ENCODE results near the gene NR1D1. TPM values are rescaled to one million over a fixed set of nuclear protein-coding genes. Genes with fewer than 3 reads are reported as not detected.

The NR1D1 gene
- total RNA-seq, 2 experiments from 2014 or later, result 6.7 to 7.3 TPM

DNA sequence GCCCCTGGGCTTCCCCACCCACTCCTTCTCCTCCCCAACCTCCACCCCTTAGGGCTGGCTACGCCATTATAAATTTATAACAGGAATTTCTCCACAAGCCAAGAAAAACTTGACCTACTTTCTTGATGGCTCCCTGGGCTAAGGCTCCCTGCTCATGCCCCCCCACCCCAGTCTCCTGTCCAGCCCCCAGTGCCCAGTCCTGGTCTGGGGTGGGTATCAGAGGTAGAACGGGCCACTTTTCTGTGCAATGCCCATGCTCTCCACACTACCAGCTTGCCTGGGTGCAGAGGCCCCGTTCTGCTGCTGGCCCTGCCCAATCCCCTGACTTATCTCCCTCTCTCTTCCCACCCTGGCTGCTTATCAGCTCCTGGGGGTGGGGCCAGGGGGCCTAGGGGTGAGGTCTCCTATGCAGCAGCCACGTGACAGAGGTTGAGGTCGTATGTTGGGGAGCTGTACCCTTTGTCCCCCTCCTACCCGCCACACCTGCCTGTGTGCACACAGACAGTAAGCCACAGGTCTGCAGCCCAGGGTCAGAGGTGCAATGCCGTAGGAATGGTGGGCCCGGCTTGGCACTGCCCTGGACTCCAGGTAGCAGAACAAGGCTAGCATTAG is 27.5 kb downstream of the NR1D1 start:
- CTCF ChIA-PET, result interaction anchor here (0.8 to 5.2 kb wide), 6 partner anchors 8 to 96 kb away, joined by 3 to 156 read pairs (median 10); partner anchors contain the start of genes MED24 and THRA
- Mint-ChIP-seq H3K36me3 (no peaks in the 10 kb centered on the region), H3K4me1 (ENCODE audit: low read depth) (peaks cover 41% of the 10 kb centered on the region), H3K27ac (no peak overlapping the region), H3K9me3 (no peaks in the 10 kb centered on the region), H3K27me3 (no peaks in the 10 kb centered on the region), H3K4me3 (no peak overlapping the region)
- POLR2A ChIA-PET, result no interaction called here
- DNase-seq, result no peak
- intact Hi-C loops (cut with micrococcal nuclease), result no loop called here

- Mint-ChIP-seq H3K9me3 (no peaks in the 10 kb centered on the region), H3K27me3 (no peaks in the 10 kb centered on the region), H3K27ac (no peak overlapping the region), H3K4me1 (ENCODE audit: low read depth) (peaks cover 45% of the 10 kb centered on the region), H3K36me3 (no peaks in the 10 kb centered on the region), H3K4me3 (no peak overlapping the region)
- POLR2A ChIA-PET, result no interaction called here
- DNase-seq, result no peak
- intact Hi-C loops (cut with micrococcal nuclease), result no loop called here
- CTCF ChIA-PET, result interaction anchor here (1.3 to 5.2 kb wide), 2 partner anchors 13 to 14 kb away, joined by 7 to 84 read pairs; no protein-coding TSS in a partner anchor
Observed at GRCh38 chr17:40072040-40072734, 28.2 kb downstream of the NR1D1 start.

DNA sequence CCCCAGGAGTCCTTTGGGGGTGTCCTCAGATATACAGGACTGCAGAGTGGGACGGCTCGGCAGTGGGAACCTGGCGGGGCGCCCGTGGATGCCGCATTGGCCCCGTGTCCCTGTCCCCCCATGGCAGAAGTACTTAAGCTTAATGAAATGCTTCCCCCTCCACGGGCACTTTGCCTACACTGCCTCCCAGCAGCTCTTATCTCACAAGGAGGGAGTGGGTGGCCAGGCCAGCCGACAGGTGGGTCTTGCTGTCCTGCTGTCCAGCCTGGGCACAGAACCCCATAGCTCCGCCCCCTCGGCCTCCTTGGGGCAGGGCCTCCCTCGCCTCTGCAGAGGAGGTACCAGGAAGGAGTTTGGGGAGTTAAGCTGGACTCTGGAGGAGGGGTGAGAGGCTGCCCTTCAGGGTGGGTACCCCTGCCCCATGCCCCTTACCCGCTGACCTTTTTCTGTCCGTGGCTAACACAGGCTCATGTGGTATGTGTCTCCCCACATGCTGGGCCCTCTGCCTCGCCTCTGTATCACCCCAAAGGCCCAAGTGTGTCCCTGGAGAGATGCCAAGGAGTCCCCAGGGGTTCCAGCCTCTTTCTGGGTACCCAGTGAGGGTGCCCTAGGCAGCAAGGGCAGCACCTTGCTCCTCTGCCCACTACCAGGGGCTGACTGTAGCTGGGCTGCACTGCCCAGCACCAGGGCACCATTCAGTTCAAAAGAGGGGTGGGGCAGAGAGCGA is 28.9 kb downstream of the NR1D1 start:
- intact Hi-C loops (cut with micrococcal nuclease), result no loop called here
- no peaks in the 10 kb centered on the region for H3K36me3 Mint-ChIP-seq
- H3K4me3 Mint-ChIP-seq, result no peak overlapping the region
- CTCF ChIA-PET, result interaction anchor here (1.3 kb wide), 1 partner anchor 15 kb away, joined by 7 read pairs; no protein-coding TSS in a partner anchor
- H3K4me1 Mint-ChIP-seq (ENCODE audit: low read depth), result peaks cover 49% of the 10 kb centered on the region
- no peak for DNase-seq
- H3K27me3 Mint-ChIP-seq, result no peaks in the 10 kb centered on the region
- H3K27ac Mint-ChIP-seq, result peak overlapping the region; percentile 13
- H3K9me3 Mint-ChIP-seq, result no peaks in the 10 kb centered on the region
- POLR2A ChIA-PET, result interaction anchor here (1.0 kb wide), 1 partner anchor 68 kb away, joined by 3 read pairs; the partner anchor contains the start of gene CASC3

DNA sequence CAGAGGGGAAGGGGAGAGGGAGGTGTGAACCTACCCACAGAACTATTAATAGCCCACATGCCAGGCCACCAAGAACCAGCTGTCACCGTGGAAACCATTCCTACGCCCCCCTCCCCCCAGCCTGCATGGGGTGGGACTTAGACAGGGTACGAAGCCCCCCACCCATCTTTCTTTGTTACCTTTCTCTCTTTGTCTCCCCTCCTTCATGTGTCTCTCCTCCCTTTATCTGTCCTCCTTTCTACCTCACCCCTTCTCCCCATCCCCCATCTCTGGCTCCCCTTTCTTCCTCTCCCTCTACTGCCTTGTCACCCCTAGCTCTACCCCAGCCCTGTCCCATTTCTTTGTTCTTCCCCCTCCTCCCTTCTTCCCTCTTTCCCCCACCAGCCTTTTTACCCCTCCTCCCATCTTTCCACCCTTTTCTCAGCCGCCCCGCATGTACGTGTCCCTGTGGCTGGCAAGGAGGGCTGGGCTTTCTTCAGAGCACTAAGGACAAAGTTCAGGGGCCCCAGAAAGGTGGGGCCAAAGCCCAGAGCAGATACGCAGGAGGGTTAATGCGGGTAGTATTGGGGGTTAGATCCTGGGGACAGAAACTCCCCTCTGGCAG is 29.6 kb downstream of the NR1D1 start:
- peaks cover 52% of the 10 kb centered on the region for H3K4me1 Mint-ChIP-seq (ENCODE audit: low read depth)
- POLR2A ChIA-PET, result interaction anchor here (1.0 kb wide), 1 partner anchor 69 kb away, joined by 3 read pairs; the partner anchor contains the start of gene CASC3
- no peak overlapping the region for H3K4me3 Mint-ChIP-seq

DNA sequence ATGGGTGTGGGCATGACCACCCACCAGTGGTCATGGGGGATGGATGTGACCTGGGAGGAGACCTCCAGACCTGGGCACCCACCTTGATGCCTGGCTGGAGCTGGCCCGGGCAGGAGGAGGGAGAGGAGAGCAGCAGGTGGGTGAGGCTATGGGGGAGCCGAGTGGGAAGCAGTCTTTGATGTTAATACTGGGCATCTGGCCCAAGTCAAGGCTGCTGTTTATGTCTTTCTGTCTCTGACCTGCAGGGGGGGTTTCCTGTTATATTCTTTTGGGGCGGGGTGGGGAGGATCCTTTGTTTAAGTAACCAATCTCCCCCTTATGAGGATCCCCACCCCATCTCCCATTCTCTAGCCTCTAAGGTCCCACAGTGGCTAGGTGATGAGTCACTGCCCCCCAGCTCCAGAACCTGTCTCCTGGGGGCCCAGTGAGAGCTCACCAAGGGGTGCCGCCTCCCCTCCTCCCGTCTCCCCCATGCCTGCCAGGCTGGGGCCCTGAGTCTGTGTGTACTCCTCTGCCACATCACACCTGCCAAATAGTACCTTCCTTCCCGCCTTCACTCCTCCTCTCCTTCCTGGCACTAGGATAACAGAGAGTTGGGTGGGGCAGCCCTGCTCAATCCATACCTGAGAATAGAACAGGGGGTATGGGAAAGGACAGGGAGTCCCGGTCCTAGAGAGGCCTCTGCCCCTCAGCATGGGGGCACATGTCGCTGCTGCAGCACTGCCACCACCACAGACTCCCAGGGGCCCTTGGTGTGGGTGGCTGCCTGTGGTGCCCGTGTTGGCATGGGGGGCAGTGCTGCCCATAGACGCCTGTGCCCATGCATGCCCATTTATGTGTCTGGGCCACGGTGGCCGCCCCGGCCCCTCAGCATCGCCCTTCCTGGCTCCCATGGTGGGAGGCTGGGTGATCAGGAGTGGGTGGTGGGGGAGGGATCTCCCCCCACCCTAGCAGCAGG is 30.4 kb downstream of the NR1D1 start:
- peak; percentile 44 for DNase-seq
- POLR2A ChIA-PET, result interaction anchor here (0.5 to 1.4 kb wide), 2 partner anchors 28 to 75 kb away, joined by 4 to 5 read pairs; no protein-coding TSS in a partner anchor
- Mint-ChIP-seq H3K9me3 (no peaks in the 10 kb centered on the region), H3K4me3 (peak overlapping the region; percentile 78), H3K36me3 (no peaks in the 10 kb centered on the region), H3K27me3 (no peaks in the 10 kb centered on the region), H3K4me1 (ENCODE audit: low read depth) (peaks cover 49% of the 10 kb centered on the region), H3K27ac (peak overlapping the region; percentile 95)
- intact Hi-C loops (cut with micrococcal nuclease), result loop anchor here (2.0 kb wide), 1 partner anchor 41 kb away; no protein-coding TSS in a partner anchor
- CTCF ChIA-PET, result interaction anchor here (1.1 to 2.9 kb wide), 5 partner anchors 12 to 98 kb away, joined by 3 to 16 read pairs (median 5); no protein-coding TSS in a partner anchor

More for the DNA sequence above, 29.6 kb downstream of the NR1D1 start:
- Mint-ChIP-seq H3K27me3 (no peaks in the 10 kb centered on the region), H3K27ac (peak overlapping the region; percentile 5), H3K36me3 (no peaks in the 10 kb centered on the region), H3K9me3 (no peaks in the 10 kb centered on the region)
- CTCF ChIA-PET, result interaction anchor here (1.3 kb wide), 1 partner anchor 16 kb away, joined by 7 read pairs; no protein-coding TSS in a partner anchor
- DNase-seq, result no peak
- intact Hi-C loops (cut with micrococcal nuclease), result no loop called here

DNA sequence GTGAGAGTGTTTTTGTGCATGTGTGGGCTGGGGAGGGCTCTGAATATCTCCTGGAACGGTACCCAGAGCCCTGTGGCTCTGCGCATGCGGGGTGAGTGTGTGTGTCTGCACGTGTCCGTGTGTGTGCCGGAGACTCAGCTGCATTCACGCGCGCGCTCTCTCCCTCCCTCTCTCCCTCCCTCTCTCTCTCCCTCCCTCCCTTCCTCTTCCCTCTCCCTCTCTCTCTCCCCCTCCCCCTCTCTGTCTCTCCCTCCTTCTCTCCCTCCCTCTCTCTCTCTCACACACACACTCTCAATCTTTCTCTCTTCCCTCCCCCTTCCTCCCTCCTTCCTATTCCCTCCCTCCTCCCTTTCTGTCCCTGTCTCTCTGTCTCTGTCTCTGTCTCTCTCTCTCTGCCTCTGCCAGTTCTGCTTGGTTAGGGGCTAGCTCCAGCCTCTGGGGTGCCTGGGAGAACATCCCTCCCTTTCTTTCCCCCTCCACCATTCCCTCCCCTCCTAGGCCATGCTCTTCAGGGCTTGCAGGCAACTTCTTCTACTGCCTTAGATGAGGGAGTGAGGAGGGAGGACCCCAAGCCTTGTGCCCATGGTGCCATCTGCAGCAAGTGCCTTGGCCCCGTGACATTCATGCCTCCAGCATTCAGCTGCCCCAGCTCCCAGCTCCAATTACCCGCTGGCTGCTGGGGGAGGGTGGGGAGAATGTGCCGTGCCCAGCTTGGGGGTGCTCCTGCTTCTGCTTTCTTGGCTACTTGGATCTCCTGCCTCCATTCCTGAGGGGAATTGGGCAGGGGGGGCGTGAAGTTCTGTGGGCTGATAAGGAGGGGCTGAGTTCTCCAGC is 31.3 kb downstream of the NR1D1 start:
- H3K9me3 Mint-ChIP-seq, result no peaks in the 10 kb centered on the region
- H3K27me3 Mint-ChIP-seq, result no peaks in the 10 kb centered on the region
- ChIA-PET CTCF (interaction anchor here (0.9 to 2.9 kb wide), 8 partner anchors 11 to 119 kb away, joined by 3 to 16 read pairs (median 4); no protein-coding TSS in a partner anchor), POLR2A (interaction anchor here (0.6 to 1.4 kb wide), 5 partner anchors 15 to 1955 kb away, joined by 3 to 6 read pairs (median 4); partner anchors contain the start of gene MED24)
- peak overlapping the region; percentile 78 for H3K4me3 Mint-ChIP-seq
- DNase-seq, result peak; percentile 86
- intact Hi-C loops (cut with micrococcal nuclease), result loop anchor here (2.0 kb wide), 1 partner anchor 42 kb away; no protein-coding TSS in a partner anchor
- H3K27ac Mint-ChIP-seq, result peak overlapping the region; percentile 95
- H3K36me3 Mint-ChIP-seq, result no peaks in the 10 kb centered on the region
- H3K4me1 Mint-ChIP-seq (ENCODE audit: low read depth), result peaks cover 56% of the 10 kb centered on the region

DNA sequence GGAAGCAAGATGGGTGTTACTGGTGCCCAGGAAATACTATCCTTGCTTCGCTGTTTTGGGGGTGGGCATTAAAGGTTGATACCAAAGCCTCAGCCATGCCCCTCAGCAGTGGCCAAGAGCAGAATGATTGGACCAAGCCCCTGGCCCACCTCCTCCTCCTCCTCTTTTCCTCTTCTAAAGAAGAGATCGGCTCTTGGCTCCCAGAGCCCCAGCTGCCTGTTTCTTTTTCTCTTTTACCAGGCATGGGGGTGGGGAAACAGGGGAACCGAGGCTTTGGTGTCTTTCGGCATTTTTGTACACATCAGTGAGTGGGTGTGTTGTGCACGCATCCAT is 31.8 kb downstream of the NR1D1 start:
- Mint-ChIP-seq H3K4me3 (peak overlapping the region; percentile 78), H3K9me3 (no peaks in the 10 kb centered on the region), H3K27me3 (no peaks in the 10 kb centered on the region), H3K4me1 (ENCODE audit: low read depth) (peaks cover 62% of the 10 kb centered on the region), H3K36me3 (no peaks in the 10 kb centered on the region), H3K27ac (peak overlapping the region; percentile 95)
- DNase-seq, result no peak
- ChIA-PET CTCF (interaction anchor here (0.9 to 2.9 kb wide), 6 partner anchors 16 to 120 kb away, joined by 3 to 16 read pairs (median 4); no protein-coding TSS in a partner anchor), POLR2A (interaction anchor here (0.6 to 1.4 kb wide), 5 partner anchors 14 to 1956 kb away, joined by 3 to 6 read pairs (median 4); partner anchors contain the start of genes MED24 and NR1D1)
- intact Hi-C loops (cut with micrococcal nuclease), result loop anchor here (2.0 kb wide), 1 partner anchor 42 kb away; no protein-coding TSS in a partner anchor

DNA sequence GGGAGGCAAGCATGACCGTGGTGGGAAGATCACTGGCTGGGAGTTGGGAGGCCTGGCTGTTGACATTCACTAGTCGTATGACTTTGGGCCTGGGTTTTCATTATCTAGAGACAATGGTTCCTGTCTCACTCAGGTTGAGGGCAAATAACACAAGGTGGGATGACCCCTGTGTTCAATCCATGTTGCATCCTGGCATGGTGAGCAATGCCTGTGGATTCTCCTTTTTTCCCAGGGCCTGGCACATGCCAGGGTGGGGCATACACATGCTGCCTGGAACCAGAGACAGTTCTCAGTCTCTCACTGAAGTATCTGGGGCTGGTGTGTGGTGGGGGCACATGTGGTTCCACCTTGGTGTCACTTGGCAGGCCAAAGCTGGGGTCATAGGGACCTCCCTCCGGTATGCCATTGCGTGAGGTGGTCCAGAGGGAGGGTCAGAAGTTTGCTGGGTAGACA is 32.2 kb downstream of the NR1D1 start:
- intact Hi-C loops (cut with micrococcal nuclease), result loop anchor here (2.0 kb wide), 1 partner anchor 43 kb away; no protein-coding TSS in a partner anchor
- ChIA-PET POLR2A (interaction anchor here (0.6 to 1.4 kb wide), 4 partner anchors 14 to 514 kb away, joined by 3 to 6 read pairs (median 4); partner anchors contain the start of genes MED24 and NR1D1), CTCF (interaction anchor here (1.3 to 2.9 kb wide), 5 partner anchors 18 to 55 kb away, joined by 3 to 16 read pairs (median 9); no protein-coding TSS in a partner anchor)
- Mint-ChIP-seq H3K4me1 (ENCODE audit: low read depth) (peaks cover 64% of the 10 kb centered on the region), H3K9me3 (no peaks in the 10 kb centered on the region), H3K27me3 (no peaks in the 10 kb centered on the region), H3K4me3 (peak overlapping the region; percentile 78), H3K27ac (peak overlapping the region; percentile 95), H3K36me3 (no peaks in the 10 kb centered on the region)
- no peak for DNase-seq

- Mint-ChIP-seq H3K4me3 (peak overlapping the region; percentile 29), H3K4me1 (ENCODE audit: low read depth) (peaks cover 64% of the 10 kb centered on the region), H3K36me3 (no peaks in the 10 kb centered on the region), H3K27ac (peak overlapping the region; percentile 95), H3K27me3 (no peaks in the 10 kb centered on the region), H3K9me3 (no peaks in the 10 kb centered on the region)
- ChIA-PET POLR2A (interaction anchor here (1.4 kb wide), 2 partner anchors 9 to 14 kb away, joined by 3 to 6 read pairs; partner anchors contain the start of gene MED24), CTCF (interaction anchor here (1.0 to 6.2 kb wide), 7 partner anchors 7 to 54 kb away, joined by 3 to 156 read pairs (median 6); no protein-coding TSS in a partner anchor)
- DNase-seq, result no peak
- intact Hi-C loops (cut with micrococcal nuclease), result loop anchor here (2.0 kb wide), 1 partner anchor 43 kb away; no protein-coding TSS in a partner anchor
Observed at GRCh38 chr17:40067710-40068109, 32.7 kb downstream of the NR1D1 start.
